Measurements from ENCODE around the gene CDHR4.
"Not testable (repeated sequence)": the region's sequence is repeated elsewhere in the genome, so short reads cannot be mapped to it uniquely, and the experiment has no call there.

Gene CDHR4

DNA sequence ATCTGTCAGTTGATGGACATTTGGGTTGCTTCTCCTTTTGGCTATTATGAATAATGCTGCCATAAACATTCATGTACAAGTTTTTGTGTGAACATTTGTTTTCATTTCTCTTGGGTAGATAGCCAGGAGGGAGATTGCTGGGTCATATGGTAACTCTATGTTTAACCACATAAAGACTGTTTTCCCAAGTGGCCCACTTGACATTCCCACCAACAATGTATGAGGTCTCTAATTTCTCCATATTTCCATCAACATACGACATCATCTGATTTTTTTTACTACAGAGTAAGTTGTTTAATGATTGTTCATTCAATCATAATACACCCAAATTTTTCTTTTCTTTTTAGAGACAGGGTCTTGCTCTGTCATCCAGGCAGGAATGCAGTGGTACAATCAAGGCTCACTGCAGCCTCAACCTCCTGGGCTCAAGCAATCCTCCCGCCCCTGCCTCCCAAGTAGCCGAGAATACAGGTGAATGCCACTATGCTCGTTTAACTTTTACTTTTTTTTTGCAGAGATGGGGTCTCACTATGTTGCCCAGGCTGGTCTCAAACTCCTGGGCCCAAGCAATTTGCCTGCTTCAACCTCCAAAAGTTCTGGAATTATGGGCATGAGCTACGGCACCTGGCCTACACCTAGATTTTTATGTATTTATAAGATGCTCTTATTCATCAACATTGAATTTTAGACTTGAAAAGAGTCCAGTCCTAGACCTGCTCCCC is 20.2 kb downstream of the CDHR4 start:
- no peak for DNase-seq

GRCh38 chr3:49776101-49776500 is 23.6 kb downstream of the CDHR4 start:
- DNase-seq: not testable (repeated sequence)

GRCh38 chr3:49775538-49775937 is 24.1 kb downstream of the CDHR4 start:
- no peak for DNase-seq

DNA sequence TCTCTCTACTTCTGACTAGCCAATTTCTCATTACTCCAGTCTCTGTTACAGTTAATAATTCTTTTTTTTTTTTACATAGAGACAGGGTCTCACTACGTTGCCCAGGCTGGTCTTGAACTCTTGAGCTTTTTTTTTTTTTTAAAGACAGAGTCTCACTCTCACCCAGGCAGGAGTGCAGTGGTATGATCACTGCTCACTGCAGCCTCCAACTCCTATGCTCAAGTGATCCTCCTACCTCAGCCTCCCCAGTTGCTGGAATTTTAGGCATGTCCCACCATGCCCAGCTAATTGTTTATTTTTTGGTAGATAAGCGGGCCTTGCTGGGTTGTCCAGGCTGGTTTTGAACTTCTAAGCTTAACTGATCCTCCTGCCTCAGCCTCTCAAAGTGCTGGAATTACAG is 27.0 kb downstream of the CDHR4 start:
- DNase-seq: no peak

DNA sequence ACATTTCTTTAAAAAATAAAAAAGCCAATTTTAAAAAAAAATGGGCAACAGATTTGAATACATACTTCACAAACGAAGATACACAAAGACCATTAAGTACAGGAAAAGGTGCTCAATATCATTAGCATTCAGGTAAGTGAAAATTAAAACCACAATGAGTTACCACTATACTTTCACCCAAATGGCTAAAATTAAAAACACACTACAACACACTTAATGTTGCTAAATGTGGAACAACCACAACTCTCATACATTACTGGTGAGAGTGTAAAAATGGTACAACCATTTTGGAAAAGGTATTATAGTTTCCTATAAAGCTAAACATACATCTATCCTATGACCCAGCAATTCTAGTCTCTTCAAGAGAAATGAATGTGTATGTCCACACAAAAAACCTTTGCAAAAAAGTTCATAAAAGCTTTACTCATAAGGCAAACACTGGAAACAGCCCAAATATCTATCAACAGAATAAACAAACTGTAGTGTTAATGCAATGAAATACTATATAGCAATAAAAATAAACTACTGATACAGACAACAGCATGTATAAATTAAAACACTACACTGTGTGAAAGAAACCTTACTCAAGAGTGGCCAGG is 28.2 kb downstream of the CDHR4 start:
- no peak for DNase-seq

DNA sequence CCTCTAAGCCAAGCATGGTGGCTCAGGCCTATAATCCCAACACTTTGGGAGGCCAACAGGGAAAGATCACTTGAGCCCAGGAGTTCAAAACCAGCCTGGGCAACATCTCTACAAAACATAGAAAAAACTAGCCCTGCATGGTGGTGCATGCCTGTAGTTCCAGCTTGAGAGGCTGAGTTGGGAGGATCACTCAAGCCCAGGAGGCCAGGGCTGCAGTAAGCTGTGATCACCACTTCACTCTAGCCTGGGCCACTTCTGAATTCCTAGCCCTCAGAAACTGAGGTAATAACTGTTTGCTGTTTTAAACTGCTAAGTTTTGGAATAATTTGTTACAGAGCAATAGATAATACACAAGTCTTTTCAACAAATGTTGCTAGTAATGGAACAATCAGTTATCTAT is 29.7 kb downstream of the CDHR4 start:
- no peak for DNase-seq

DNA sequence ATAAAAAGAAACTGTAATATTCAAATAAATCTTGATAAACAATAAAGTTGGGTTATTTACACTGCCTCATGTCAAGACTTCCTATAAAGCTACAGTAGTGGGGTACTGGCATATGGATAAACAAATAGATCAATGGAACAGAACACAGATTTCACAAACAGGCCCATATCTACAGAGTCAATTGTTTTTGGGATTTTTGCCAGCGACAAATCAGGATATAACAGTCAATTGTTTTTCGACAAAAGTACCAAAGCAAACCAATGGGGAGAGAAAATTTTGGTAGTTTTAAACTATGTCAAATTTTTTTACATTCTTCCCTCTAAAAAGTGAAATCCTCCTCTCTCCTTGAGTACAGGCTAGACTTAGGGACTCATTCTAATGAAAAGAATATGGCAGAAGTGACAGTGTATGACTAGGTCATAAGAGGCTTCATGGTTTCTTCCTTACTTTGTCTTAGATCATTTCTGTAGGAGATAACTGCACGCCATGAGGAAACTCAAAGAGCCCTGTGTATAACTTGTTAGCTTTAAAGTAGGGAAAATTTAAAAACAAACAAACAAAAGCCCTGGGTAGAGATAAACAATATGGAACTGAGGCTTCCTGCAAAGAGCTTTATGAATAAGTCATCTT is 30.3 kb downstream of the CDHR4 start:
- DNase-seq: no peak

GRCh38 chr3:49763981-49764380 is 35.7 kb downstream of the CDHR4 start:
- no peak for DNase-seq

DNA sequence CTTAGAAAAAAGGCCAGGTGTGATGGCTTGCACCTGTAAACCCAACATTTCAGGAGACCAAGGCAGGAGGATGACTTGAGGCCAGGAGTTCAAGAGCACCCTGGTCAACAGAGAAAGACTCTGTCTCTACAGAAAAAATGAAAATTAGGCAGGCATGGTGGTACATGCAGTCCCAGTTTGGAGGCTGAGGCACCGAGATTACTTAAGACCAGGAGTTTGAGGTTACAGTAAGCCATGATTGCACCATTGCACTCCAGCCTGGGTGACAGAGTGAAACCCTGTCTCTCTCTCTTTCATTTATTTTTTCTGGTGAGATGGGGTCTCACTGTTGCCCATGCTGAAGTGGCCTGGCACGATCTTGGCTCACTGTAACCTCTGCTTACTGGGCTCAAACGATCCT is 38.0 kb downstream of the CDHR4 start:
- DNase-seq: no peak

DNA sequence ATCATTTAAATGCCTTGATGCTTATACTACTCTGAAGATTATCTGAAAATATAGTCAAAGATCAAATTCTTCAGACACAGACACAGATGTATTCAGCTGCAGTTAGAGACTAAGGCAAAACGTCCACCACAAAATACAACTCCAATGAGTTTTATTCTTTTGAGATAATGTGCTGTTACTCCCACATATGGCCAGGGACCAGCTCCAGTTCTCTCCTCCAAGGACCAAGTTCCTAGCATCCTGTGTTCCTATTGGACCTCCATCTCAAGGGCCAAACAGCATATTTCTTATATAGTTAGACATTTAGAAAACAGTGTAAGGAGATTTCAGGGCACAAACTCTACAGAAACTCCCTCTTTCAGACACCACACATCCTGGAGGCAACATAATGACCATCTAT is 40.4 kb downstream of the CDHR4 start:
- DNase-seq: no peak

GRCh38 chr3:49757197-49757596 is 42.5 kb downstream of the CDHR4 start:
- DNase-seq: no peak

- DNase-seq: no peak
Measured at GRCh38 chr3:49756036-49756435, 43.6 kb downstream of the CDHR4 start.

DNA sequence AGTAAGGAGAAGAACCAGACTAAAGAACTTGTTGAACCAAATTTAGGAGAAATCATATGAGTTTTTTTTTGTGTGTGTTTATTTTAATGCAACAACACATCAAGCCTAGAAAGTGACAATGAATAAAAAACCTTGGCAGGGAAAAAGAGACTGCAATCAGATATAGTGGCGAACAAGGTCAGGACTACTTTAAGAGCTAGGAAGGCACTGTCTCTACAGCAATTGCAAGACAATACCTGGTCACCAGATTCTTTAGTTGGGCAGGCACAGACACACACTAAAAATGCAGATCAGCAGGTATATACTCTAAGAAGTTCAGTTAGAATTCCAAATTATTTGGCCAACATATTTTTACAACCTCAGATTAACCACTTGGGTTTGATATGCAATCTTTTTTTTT is 45.1 kb downstream of the CDHR4 start:
- no peak for DNase-seq

- DNase-seq: no peak
Measured at GRCh38 chr3:49751501-49751900, 48.2 kb downstream of the CDHR4 start.

GRCh38 chr3:49750056-49750455 is 49.6 kb downstream of the CDHR4 start:
- no peak for DNase-seq

DNA sequence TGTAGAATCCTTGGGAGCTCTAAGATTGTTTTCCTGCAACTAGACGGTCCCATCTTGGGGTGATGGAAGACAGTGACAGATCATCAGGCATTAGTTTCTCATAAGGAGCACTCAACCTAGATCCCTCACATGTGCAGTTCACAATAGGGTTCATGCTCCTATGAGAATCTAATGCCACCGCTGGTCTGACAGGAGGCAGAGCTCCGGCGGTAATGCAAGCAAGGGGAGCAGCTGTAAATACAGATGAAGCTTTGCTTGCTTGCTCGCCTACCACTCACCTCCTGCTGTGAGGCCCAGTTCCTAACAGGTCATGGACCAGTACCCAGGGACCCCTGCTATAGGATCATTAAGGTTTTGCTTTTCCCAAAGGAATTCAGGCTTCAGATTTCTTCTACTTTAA is 50.8 kb downstream of the CDHR4 start:
- not testable (repeated sequence) for DNase-seq

DNA sequence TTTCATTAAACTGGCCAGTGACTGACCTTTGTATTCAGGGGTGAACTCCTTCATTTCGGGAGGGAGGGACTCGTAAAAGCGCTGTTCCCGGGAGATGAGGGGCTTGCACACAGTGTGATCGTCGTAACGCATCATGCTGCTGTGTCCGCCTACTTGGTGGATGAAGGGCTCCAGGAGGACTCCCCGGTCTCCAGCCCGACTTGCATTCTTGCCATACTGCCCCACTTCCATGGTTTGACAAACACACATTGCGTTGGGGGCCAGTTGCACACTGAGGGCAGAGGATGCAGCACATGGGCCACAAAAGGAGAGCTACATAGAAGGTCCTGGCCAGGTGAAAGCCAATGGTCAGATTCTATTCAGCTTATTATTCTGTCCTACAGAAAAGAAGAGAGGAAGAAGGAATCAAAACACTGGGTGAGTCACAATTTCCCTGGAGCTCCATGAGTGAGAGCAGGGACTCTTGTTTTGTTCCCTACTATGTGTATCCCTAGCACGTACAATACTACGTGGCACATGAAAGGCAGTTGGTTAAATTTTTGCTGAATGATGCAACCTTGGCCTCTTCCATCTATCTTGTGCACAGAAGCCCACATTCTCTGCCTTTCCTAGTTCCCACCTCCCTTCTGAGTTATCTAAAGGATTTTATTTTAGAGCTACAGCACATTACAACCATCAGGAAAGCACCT is 51.7 kb downstream of the CDHR4 start:
- DNase-seq: no peak

DNA sequence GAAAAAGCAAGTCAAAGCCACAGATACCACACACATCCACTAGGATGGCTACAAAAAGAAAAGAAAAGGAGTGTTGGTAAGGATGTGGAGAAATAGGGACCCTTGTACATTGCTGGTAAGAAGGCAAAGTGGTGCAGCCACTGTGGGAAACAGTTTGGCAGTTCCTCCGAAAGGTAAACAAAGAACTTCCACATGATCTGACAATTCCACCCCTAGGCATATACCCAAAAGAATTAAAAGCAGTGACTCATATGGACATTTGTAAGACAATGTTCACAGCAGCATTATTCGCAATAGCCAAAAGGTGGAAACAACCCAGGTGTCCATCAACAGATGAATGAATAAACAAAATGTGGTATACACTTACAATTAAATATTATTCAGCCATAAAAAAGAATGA is 53.7 kb downstream of the CDHR4 start:
- no peak for DNase-seq
